Ishikawa (cell line): ENCODE results near the gene GDF10.

Source experiments
- CEBPB ChIP-seq: IDR thresholded peaks from 2 replicates; pipeline ENCODE4 v1.6.1; 2012
- CREB1 ChIP-seq: IDR thresholded peaks from 2 replicates; pipeline ENCODE4 v1.6.1; 2012; ENCODE audit warnings: low read depth
- EGR1 ChIP-seq: IDR thresholded peaks from 2 replicates; pipeline ENCODE4 v1.6.1; 2012
- EP300 ChIP-seq: IDR thresholded peaks from 2 replicates; pipeline ENCODE4 v1.6.1; 2012; ENCODE audit warnings: borderline replicate concordance
- FOXM1 ChIP-seq: IDR thresholded peaks from 2 replicates; pipeline ENCODE4 v1.6.1; 2012; ENCODE audit warnings: low read depth, borderline replicate concordance
- RAD21 ChIP-seq: IDR thresholded peaks from 2 replicates; pipeline ENCODE4 v1.6.1; 2012; ENCODE audit warnings: low read depth
- TAF1 ChIP-seq: IDR thresholded peaks from 2 replicates; pipeline ENCODE4 v1.6.1; 2012; ENCODE audit warnings: low read depth, mild to moderate bottlenecking
- TCF12 ChIP-seq: IDR thresholded peaks from 2 replicates; pipeline ENCODE4 v1.6.1; 2012; ENCODE audit warnings: low read depth
- TEAD4 ChIP-seq: IDR thresholded peaks from 2 replicates; pipeline ENCODE4 v1.6.1; 2012
- YY1 ChIP-seq: IDR thresholded peaks from 2 replicates; pipeline ENCODE4 v1.6.1; 2012; ENCODE audit warnings: low read depth
- ZBTB7A ChIP-seq: IDR thresholded peaks from 2 replicates; pipeline ENCODE4 v1.6.1; 2012; ENCODE audit warnings: low read depth
- TF ChIP-seq, protein P1 (sequence below): IDR thresholded peaks from 2 replicates; pipeline ENCODE4 v1.6.1; 2012
- TF ChIP-seq, protein P2 (sequence below): IDR thresholded peaks from 2 replicates; pipeline ENCODE4 v1.6.1; 2012
- TF ChIP-seq, protein P3 (sequence below): IDR thresholded peaks from 2 replicates; pipeline ENCODE4 v1.6.1; 2012; ENCODE audit warnings: low read depth, mild to moderate bottlenecking

DNA sequence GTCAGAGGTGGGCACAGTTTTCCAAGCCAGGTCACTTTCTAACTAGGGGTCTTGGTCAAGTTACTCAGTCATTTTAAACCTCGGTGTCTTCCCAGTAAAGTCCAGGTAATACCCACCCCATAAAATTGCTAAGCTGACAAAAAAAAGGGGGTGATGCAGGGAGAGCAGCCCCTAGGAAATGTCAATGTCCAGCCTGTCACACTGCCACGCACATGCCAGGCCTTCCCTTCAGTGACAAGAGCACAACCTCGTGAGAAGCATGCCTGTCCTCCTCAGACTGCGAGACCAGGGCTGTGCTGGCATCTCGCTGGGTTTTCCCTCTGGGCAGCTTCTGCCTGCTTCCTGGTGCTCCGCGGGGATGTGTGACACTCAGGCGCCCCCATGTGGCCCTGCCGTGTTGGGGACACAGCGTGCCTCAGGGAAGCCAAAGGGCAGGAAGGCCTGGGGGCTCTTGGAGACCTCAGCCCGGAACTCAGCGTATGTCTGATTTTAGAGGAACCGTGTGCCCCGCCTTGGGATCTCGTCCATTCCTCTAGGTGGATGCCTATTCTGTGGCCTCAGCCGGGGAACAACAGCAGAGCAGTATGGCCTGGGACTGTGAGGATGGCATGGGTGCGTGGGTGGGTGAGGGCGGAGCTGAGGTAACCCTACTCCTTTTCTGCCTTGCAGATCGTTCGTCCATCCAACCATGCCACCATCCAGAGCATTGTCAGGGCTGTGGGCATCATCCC, 12.1 kb downstream of the GDF10 start:
- TF ChIP-seq YY1 (no peak), FOXM1 (no peak), TCF12 (no peak), TEAD4 (no peak), ZBTB7A (peak; percentile 54; the same call in 1 of the 2 replicates), CEBPB (no peak), EP300 (no peak), TAF1 (no peak), RAD21 (peak; percentile 96), EGR1 (no peak), CREB1 (no peak)
- TF ChIP-seq, protein P1, sequence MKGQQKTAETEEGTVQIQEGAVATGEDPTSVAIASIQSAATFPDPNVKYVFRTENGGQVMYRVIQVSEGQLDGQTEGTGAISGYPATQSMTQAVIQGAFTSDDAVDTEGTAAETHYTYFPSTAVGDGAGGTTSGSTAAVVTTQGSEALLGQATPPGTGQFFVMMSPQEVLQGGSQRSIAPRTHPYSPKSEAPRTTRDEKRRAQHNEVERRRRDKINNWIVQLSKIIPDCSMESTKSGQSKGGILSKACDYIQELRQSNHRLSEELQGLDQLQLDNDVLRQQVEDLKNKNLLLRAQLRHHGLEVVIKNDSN: no peak
- TF ChIP-seq, protein P2, sequence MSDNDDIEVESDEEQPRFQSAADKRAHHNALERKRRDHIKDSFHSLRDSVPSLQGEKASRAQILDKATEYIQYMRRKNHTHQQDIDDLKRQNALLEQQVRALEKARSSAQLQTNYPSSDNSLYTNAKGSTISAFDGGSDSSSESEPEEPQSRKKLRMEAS: peak; percentile 29; the same call in 1 of the 2 replicates
- TF ChIP-seq, protein P3, sequence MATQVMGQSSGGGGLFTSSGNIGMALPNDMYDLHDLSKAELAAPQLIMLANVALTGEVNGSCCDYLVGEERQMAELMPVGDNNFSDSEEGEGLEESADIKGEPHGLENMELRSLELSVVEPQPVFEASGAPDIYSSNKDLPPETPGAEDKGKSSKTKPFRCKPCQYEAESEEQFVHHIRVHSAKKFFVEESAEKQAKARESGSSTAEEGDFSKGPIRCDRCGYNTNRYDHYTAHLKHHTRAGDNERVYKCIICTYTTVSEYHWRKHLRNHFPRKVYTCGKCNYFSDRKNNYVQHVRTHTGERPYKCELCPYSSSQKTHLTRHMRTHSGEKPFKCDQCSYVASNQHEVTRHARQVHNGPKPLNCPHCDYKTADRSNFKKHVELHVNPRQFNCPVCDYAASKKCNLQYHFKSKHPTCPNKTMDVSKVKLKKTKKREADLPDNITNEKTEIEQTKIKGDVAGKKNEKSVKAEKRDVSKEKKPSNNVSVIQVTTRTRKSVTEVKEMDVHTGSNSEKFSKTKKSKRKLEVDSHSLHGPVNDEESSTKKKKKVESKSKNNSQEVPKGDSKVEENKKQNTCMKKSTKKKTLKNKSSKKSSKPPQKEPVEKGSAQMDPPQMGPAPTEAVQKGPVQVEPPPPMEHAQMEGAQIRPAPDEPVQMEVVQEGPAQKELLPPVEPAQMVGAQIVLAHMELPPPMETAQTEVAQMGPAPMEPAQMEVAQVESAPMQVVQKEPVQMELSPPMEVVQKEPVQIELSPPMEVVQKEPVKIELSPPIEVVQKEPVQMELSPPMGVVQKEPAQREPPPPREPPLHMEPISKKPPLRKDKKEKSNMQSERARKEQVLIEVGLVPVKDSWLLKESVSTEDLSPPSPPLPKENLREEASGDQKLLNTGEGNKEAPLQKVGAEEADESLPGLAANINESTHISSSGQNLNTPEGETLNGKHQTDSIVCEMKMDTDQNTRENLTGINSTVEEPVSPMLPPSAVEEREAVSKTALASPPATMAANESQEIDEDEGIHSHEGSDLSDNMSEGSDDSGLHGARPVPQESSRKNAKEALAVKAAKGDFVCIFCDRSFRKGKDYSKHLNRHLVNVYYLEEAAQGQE: no peak
